Measurements from ENCODE around the gene FKBP15.

Gene FKBP15

GRCh38 chr9:113184539-113184938 lies 36.5 kb downstream of the FKBP15 start:
- DNase-seq (ENCODE audit: low read depth, low spot score), result no peak

GRCh38 chr9:113183956-113184488 lies 37.1 kb downstream of the FKBP15 start:
- DNase-seq (ENCODE audit: low read depth, low spot score), result no peak

GRCh38 chr9:113181165-113181564 lies 39.9 kb downstream of the FKBP15 start:
- no peak for DNase-seq (ENCODE audit: low read depth, low spot score)

- no peak for DNase-seq (ENCODE audit: low read depth, low spot score)
Measured at GRCh38 chr9:113179839-113180238, 41.2 kb downstream of the FKBP15 start.

GRCh38 chr9:113178087-113178486 lies 43.0 kb downstream of the FKBP15 start:
- DNase-seq (ENCODE audit: low read depth, low spot score), result no peak

GRCh38 chr9:113177251-113177650 lies 43.8 kb downstream of the FKBP15 start:
- no peak for DNase-seq (ENCODE audit: low read depth, low spot score)

GRCh38 chr9:113176803-113177202 lies 44.3 kb downstream of the FKBP15 start:
- no peak for DNase-seq (ENCODE audit: low read depth, low spot score)

- no peak for DNase-seq (ENCODE audit: low read depth, low spot score)
Measured at GRCh38 chr9:113173341-113173740, 47.7 kb downstream of the FKBP15 start.

GRCh38 chr9:113168809-113169208 lies 52.3 kb downstream of the FKBP15 start:
- no peak for DNase-seq (ENCODE audit: low read depth, low spot score)

GRCh38 chr9:113166039-113166438 lies 55.0 kb downstream of the FKBP15 start:
- DNase-seq (ENCODE audit: low read depth, low spot score), result no peak

- DNase-seq (ENCODE audit: low read depth, low spot score), result no peak
Measured at GRCh38 chr9:113164536-113165300, 56.4 kb downstream of the FKBP15 start.

GRCh38 chr9:113163001-113163400 lies 58.1 kb downstream of the FKBP15 start:
- no peak for DNase-seq (ENCODE audit: low read depth, low spot score)

- DNase-seq (ENCODE audit: low read depth, low spot score), result no peak
Measured at GRCh38 chr9:113160571-113160970, 60.5 kb downstream of the FKBP15 start.

- DNase-seq (ENCODE audit: low read depth, low spot score), result no peak
Measured at GRCh38 chr9:113158446-113158845, 62.6 kb downstream of the FKBP15 start.

- no peak for DNase-seq (ENCODE audit: low read depth, low spot score)
Measured at GRCh38 chr9:113156880-113157279, 64.2 kb downstream of the FKBP15 start.

GRCh38 chr9:113155911-113156588 lies 65.0 kb downstream of the FKBP15 start:
- no peak for DNase-seq (ENCODE audit: low read depth, low spot score)

GRCh38 chr9:113154946-113155345 lies 66.1 kb downstream of the FKBP15 start:
- DNase-seq (ENCODE audit: low read depth, low spot score), result no peak

- no peak for DNase-seq (ENCODE audit: low read depth, low spot score)
Measured at GRCh38 chr9:113154471-113154870, 66.6 kb downstream of the FKBP15 start.

GRCh38 chr9:113153599-113153998 lies 67.5 kb downstream of the FKBP15 start:
- no peak for DNase-seq (ENCODE audit: low read depth, low spot score)

- no peak for DNase-seq (ENCODE audit: low read depth, low spot score)
Measured at GRCh38 chr9:113152699-113153098, 68.4 kb downstream of the FKBP15 start.

- DNase-seq (ENCODE audit: low read depth, low spot score), result no peak
Measured at GRCh38 chr9:113151696-113152630, 69.1 kb downstream of the FKBP15 start.
